ENCODE results near the gene SPRR4.

SPRR4 gene

GRCh38 chr1:152953761-152954160 lies 16.7 kb upstream of the SPRR4 start:
- H3K4me1 ChIP-seq (ENCODE audit: control insufficient read depth, insufficient read depth, low read length): no peaks in the 10 kb centered on the region
- no peak overlapping the region for H3K27ac ChIP-seq (ENCODE audit: low read depth, low read length)
- H3K36me3 ChIP-seq (ENCODE audit: control insufficient read depth, insufficient read depth, low read length): no peaks in the 10 kb centered on the region
- H3K27me3 ChIP-seq (ENCODE audit: control insufficient read depth, insufficient read depth, low read length): no peaks in the 10 kb centered on the region
- H3K9ac ChIP-seq (ENCODE audit: low read length): no peak overlapping the region
- H3K4me3 ChIP-seq (ENCODE audit: low read length): no peak overlapping the region

- H3K27ac ChIP-seq (ENCODE audit: low read depth, low read length): no peak overlapping the region
- H3K9ac ChIP-seq (ENCODE audit: low read length): no peak overlapping the region
- H3K4me1 ChIP-seq (ENCODE audit: control insufficient read depth, insufficient read depth, low read length): no peaks in the 10 kb centered on the region
- no peaks in the 10 kb centered on the region for H3K27me3 ChIP-seq (ENCODE audit: control insufficient read depth, insufficient read depth, low read length)
- H3K4me3 ChIP-seq (ENCODE audit: low read length): no peak overlapping the region
- H3K36me3 ChIP-seq (ENCODE audit: control insufficient read depth, insufficient read depth, low read length): no peaks in the 10 kb centered on the region
Observed at GRCh38 chr1:152954436-152954835, 16.0 kb upstream of the SPRR4 start.

- Histone ChIP-seq H3K9ac (ENCODE audit: low read length) (no peak overlapping the region), H3K36me3 (ENCODE audit: control insufficient read depth, insufficient read depth, low read length) (no peaks in the 10 kb centered on the region), H3K4me3 (ENCODE audit: low read length) (no peak overlapping the region), H3K27ac (ENCODE audit: low read depth, low read length) (no peak overlapping the region), H3K27me3 (ENCODE audit: control insufficient read depth, insufficient read depth, low read length) (no peaks in the 10 kb centered on the region), H3K4me1 (ENCODE audit: control insufficient read depth, insufficient read depth, low read length) (no peaks in the 10 kb centered on the region)
Observed at GRCh38 chr1:152957561-152957960, 12.9 kb upstream of the SPRR4 start.

- Histone ChIP-seq H3K4me3 (ENCODE audit: low read length) (no peak overlapping the region), H3K27ac (ENCODE audit: low read depth, low read length) (no peak overlapping the region), H3K27me3 (ENCODE audit: control insufficient read depth, insufficient read depth, low read length) (no peaks in the 10 kb centered on the region), H3K36me3 (ENCODE audit: control insufficient read depth, insufficient read depth, low read length) (no peaks in the 10 kb centered on the region), H3K9ac (ENCODE audit: low read length) (no peak overlapping the region), H3K4me1 (ENCODE audit: control insufficient read depth, insufficient read depth, low read length) (no peaks in the 10 kb centered on the region)
Observed at GRCh38 chr1:152959273-152959672, 11.2 kb upstream of the SPRR4 start.

GRCh38 chr1:152959801-152960451 lies 10.5 kb upstream of the SPRR4 start:
- H3K4me3 ChIP-seq (ENCODE audit: low read length): no peak overlapping the region
- H3K36me3 ChIP-seq (ENCODE audit: control insufficient read depth, insufficient read depth, low read length): no peaks in the 10 kb centered on the region
- H3K27me3 ChIP-seq (ENCODE audit: control insufficient read depth, insufficient read depth, low read length): no peaks in the 10 kb centered on the region
- H3K4me1 ChIP-seq (ENCODE audit: control insufficient read depth, insufficient read depth, low read length): no peaks in the 10 kb centered on the region
- no peak overlapping the region for H3K27ac ChIP-seq (ENCODE audit: low read depth, low read length)
- H3K9ac ChIP-seq (ENCODE audit: low read length): no peak overlapping the region

GRCh38 chr1:152960452-152961044 lies 9.9 kb upstream of the SPRR4 start:
- Histone ChIP-seq H3K27me3 (ENCODE audit: control insufficient read depth, insufficient read depth, low read length) (no peaks in the 10 kb centered on the region), H3K36me3 (ENCODE audit: control insufficient read depth, insufficient read depth, low read length) (no peaks in the 10 kb centered on the region), H3K9ac (ENCODE audit: low read length) (no peak overlapping the region), H3K4me1 (ENCODE audit: control insufficient read depth, insufficient read depth, low read length) (no peaks in the 10 kb centered on the region), H3K27ac (ENCODE audit: low read depth, low read length) (no peak overlapping the region), H3K4me3 (ENCODE audit: low read length) (no peak overlapping the region)

GRCh38 chr1:152961226-152961891 lies 9.1 kb upstream of the SPRR4 start:
- H3K4me1 ChIP-seq (ENCODE audit: control insufficient read depth, insufficient read depth, low read length): no peaks in the 10 kb centered on the region
- no peaks in the 10 kb centered on the region for H3K36me3 ChIP-seq (ENCODE audit: control insufficient read depth, insufficient read depth, low read length)
- H3K9ac ChIP-seq (ENCODE audit: low read length): no peak overlapping the region
- H3K4me3 ChIP-seq (ENCODE audit: low read length): no peak overlapping the region
- H3K27me3 ChIP-seq (ENCODE audit: control insufficient read depth, insufficient read depth, low read length): no peaks in the 10 kb centered on the region
- no peak overlapping the region for H3K27ac ChIP-seq (ENCODE audit: low read depth, low read length)

GRCh38 chr1:152962876-152963415 lies 7.5 kb upstream of the SPRR4 start:
- Histone ChIP-seq H3K27me3 (ENCODE audit: control insufficient read depth, insufficient read depth, low read length) (no peaks in the 10 kb centered on the region), H3K4me1 (ENCODE audit: control insufficient read depth, insufficient read depth, low read length) (no peaks in the 10 kb centered on the region), H3K27ac (ENCODE audit: low read depth, low read length) (no peak overlapping the region), H3K4me3 (ENCODE audit: low read length) (no peak overlapping the region), H3K36me3 (ENCODE audit: control insufficient read depth, insufficient read depth, low read length) (no peaks in the 10 kb centered on the region), H3K9ac (ENCODE audit: low read length) (no peak overlapping the region)

- Histone ChIP-seq H3K9ac (ENCODE audit: low read length) (no peak overlapping the region), H3K4me1 (ENCODE audit: control insufficient read depth, insufficient read depth, low read length) (no peaks in the 10 kb centered on the region), H3K4me3 (ENCODE audit: low read length) (no peak overlapping the region), H3K27me3 (ENCODE audit: control insufficient read depth, insufficient read depth, low read length) (no peaks in the 10 kb centered on the region), H3K27ac (ENCODE audit: low read depth, low read length) (no peak overlapping the region), H3K36me3 (ENCODE audit: control insufficient read depth, insufficient read depth, low read length) (no peaks in the 10 kb centered on the region)
Observed at GRCh38 chr1:152964536-152964935, 5.9 kb upstream of the SPRR4 start.

- Histone ChIP-seq H3K9ac (ENCODE audit: low read length) (no peak overlapping the region), H3K4me3 (ENCODE audit: low read length) (no peak overlapping the region), H3K4me1 (ENCODE audit: control insufficient read depth, insufficient read depth, low read length) (no peaks in the 10 kb centered on the region), H3K27ac (ENCODE audit: low read depth, low read length) (no peak overlapping the region), H3K36me3 (ENCODE audit: control insufficient read depth, insufficient read depth, low read length) (no peaks in the 10 kb centered on the region), H3K27me3 (ENCODE audit: control insufficient read depth, insufficient read depth, low read length) (no peaks in the 10 kb centered on the region)
Observed at GRCh38 chr1:152965853-152966252, 4.6 kb upstream of the SPRR4 start.

GRCh38 chr1:152967201-152967600 lies 3.2 kb upstream of the SPRR4 start:
- Histone ChIP-seq H3K27me3 (ENCODE audit: control insufficient read depth, insufficient read depth, low read length) (no peaks in the 10 kb centered on the region), H3K36me3 (ENCODE audit: control insufficient read depth, insufficient read depth, low read length) (no peaks in the 10 kb centered on the region), H3K9ac (ENCODE audit: low read length) (no peak overlapping the region), H3K4me3 (ENCODE audit: low read length) (no peak overlapping the region), H3K27ac (ENCODE audit: low read depth, low read length) (no peak overlapping the region), H3K4me1 (ENCODE audit: control insufficient read depth, insufficient read depth, low read length) (no peaks in the 10 kb centered on the region)

- Histone ChIP-seq H3K36me3 (ENCODE audit: control insufficient read depth, insufficient read depth, low read length) (no peaks in the 10 kb centered on the region), H3K4me3 (ENCODE audit: low read length) (no peak overlapping the region), H3K4me1 (ENCODE audit: control insufficient read depth, insufficient read depth, low read length) (no peaks in the 10 kb centered on the region), H3K27me3 (ENCODE audit: control insufficient read depth, insufficient read depth, low read length) (no peaks in the 10 kb centered on the region), H3K9ac (ENCODE audit: low read length) (no peak overlapping the region), H3K27ac (ENCODE audit: low read depth, low read length) (no peak overlapping the region)
Observed at GRCh38 chr1:152968248-152968647, 2.2 kb upstream of the SPRR4 start.

Data from rectal smooth muscle tissue (tissue), 1 donor.